HL-60 (cell line): ENCODE measurements around the gene TNIP1.

Experiments
- CTCF ChIP-seq: IDR thresholded peaks from one replicate; pipeline ENCODE4 v1.5.1; 2011; ENCODE audit warnings: low read length, control low read depth, inconsistent platforms; ENCODE audit not compliant: insufficient read depth
- GABPA ChIP-seq: IDR thresholded peaks from 2 replicates; pipeline ENCODE4 v1.6.1; 2012; ENCODE audit warnings: low read depth
- POLR2AphosphoS5 ChIP-seq: IDR thresholded peaks from 2 replicates; pipeline ENCODE4 v1.6.1; 2012; ENCODE audit warnings: low read depth
- REST ChIP-seq: IDR thresholded peaks from 2 replicates; pipeline ENCODE4 v1.6.1; 2012; ENCODE audit warnings: low read depth; ENCODE audit not compliant: insufficient replicate concordance
- SPI1 ChIP-seq: IDR thresholded peaks from 2 replicates; pipeline ENCODE4 v1.6.1; 2012; ENCODE audit warnings: low read depth, mild to moderate bottlenecking, borderline replicate concordance

- TF ChIP-seq CTCF (no peak), POLR2AphosphoS5 (no peak), SPI1 (no peak), GABPA (no peak), REST (no peak)
Measured at GRCh38 chr5:151002250-151002649, 78.6 kb downstream of the TNIP1 start.
